ENCODE measurements around the gene LPA. TPM values are rescaled to one million over a fixed set of nuclear protein-coding genes. Genes with fewer than 3 reads are reported as not detected.

LPA gene
- total RNA-seq, 1 experiment from 2014 or later, result 0.13 TPM

GRCh38 chr6:160510976-160511617 lies 153.0 kb downstream of the LPA start:
- H4K91ac ChIP-seq (ENCODE audit: insufficient read length, low read depth, low read length), result no peak overlapping the region
- H3K23ac ChIP-seq (ENCODE audit: insufficient read length, low read depth, low read length), result no peak overlapping the region
- no peaks in the 10 kb centered on the region for H3K79me2 ChIP-seq (ENCODE audit: insufficient read depth, low read length)
- no peaks in the 10 kb centered on the region for H4K20me1 ChIP-seq (ENCODE audit: control insufficient read depth, insufficient read depth, insufficient read length)
- H3K36me3 Mint-ChIP-seq (ENCODE audit: insufficient read depth in 1 of 3, low read depth in 3 of 3), result peaks cover 0 to 8% (median 4%) of the 10 kb centered on the region in 3 experiments; a peak in 2 of 7 replicates
- no peak overlapping the region for H3K14ac ChIP-seq (ENCODE audit: insufficient read depth, low read length)
- H2BK20ac ChIP-seq (ENCODE audit: low read depth, low read length, poor library complexity, severe bottlenecking), result no peak overlapping the region
- no peaks in the 10 kb centered on the region; the same call in 1 of the 2 replicates for H3K27me3 Mint-ChIP-seq (ENCODE audit: low read depth)
- peaks cover 7 to 22% of the 10 kb centered on the region in 2 experiments for H3K4me1 Mint-ChIP-seq
- H3K4me2 ChIP-seq (ENCODE audit: insufficient read depth, insufficient read length, low read length), result no peak overlapping the region
- H4K8ac ChIP-seq (replicated peaks; ENCODE audit: insufficient read length, low read depth, low read length), result no peak overlapping the region
- no peak overlapping the region for H2BK15ac ChIP-seq (ENCODE audit: low read depth, low read length)
- no peaks in the 10 kb centered on the region for H3K9me3 ChIP-seq (ENCODE audit: control insufficient read depth, low read depth, low read length)
- H3K4ac ChIP-seq (ENCODE audit: low read depth, low read length), result no peak overlapping the region
- no peak overlapping the region for H2AFZ ChIP-seq (ENCODE audit: low read length)
- H2BK5ac ChIP-seq (ENCODE audit: insufficient read length, low read length), result no peak overlapping the region
- H3K79me1 ChIP-seq (ENCODE audit: insufficient read depth, low read depth, low read length, poor library complexity, severe bottlenecking), result no peaks in the 10 kb centered on the region
- H3K56ac ChIP-seq (ENCODE audit: insufficient read length, low read depth, low read length), result no peak overlapping the region
- no peak overlapping the region for H2BK12ac ChIP-seq (ENCODE audit: insufficient read length, low read depth, low read length)
- no CpG with 5 or more reads among the region's 4 CpGs for WGBS (ENCODE audit: extremely low coverage, insufficient read length, low lambda C conversion rate)
- no peak overlapping the region for H2BK120ac ChIP-seq (ENCODE audit: low read depth, low read length, poor library complexity, severe bottlenecking)
- no peaks in the 10 kb centered on the region for H3K23me2 ChIP-seq (ENCODE audit: insufficient read length, low read depth, low read length, poor library complexity, severe bottlenecking)
- H3K4me3 Mint-ChIP-seq, result no peak overlapping the region
- H3K27ac ChIP-seq (ENCODE audit: insufficient read length, low read depth, low read length), result no peak overlapping the region
- DNase-seq, result no peak
- H4K5ac ChIP-seq (ENCODE audit: insufficient read length, low read depth, low read length), result no peak overlapping the region
- no peak for TF ChIP-seq CTCF (conservative IDR thresholded peaks at IDR 0.05)
- no peak overlapping the region for H2AK5ac ChIP-seq (ENCODE audit: insufficient read length, low read length)
- no peak overlapping the region for H3T11ph ChIP-seq (ENCODE audit: low read length)
- no peak overlapping the region for H3K27ac Mint-ChIP-seq
- H3K18ac ChIP-seq (ENCODE audit: insufficient read length, low read depth, low read length), result no peak overlapping the region
- no peaks in the 10 kb centered on the region for H3K27me3 ChIP-seq (ENCODE audit: insufficient read depth, low read length)
- peaks cover 0 to 6% of the 10 kb centered on the region in 2 experiments; a peak in 4 of 5 replicates for H3K9me3 Mint-ChIP-seq
- H3K9ac ChIP-seq (ENCODE audit: extremely low read depth, insufficient read length, low read length), result no peak overlapping the region
- no peaks in the 10 kb centered on the region; the same call in 1 of the 2 replicates for H3K4me1 ChIP-seq (ENCODE audit: insufficient read depth, low read length)

Measured in H9 (cell line).